Loucy (cell line): Measurements from ENCODE around the gene SLC43A2.

ENCODE experiments used
- H2AFZ ChIP-seq: fragments of 200-600 bp; sonication (generic); 2 replicates; pipeline ENCODE4 v1.6.0; 2016; ENCODE audit warnings: antibody characterized with exemption, mild to moderate bottlenecking, low read length, moderate library complexity
- H3F3A ChIP-seq: fragments of 200-600 bp; 2 replicates; pipeline ENCODE4 v1.6.0; 2016; ENCODE audit warnings: antibody characterized with exemption, low read depth, mild to moderate bottlenecking
- H3K27me3 ChIP-seq: fragments of 200-600 bp; sonication (generic); 2 replicates; pipeline ENCODE4 v1.6.1; 2014; ENCODE audit warnings: low read length, mild to moderate bottlenecking; ENCODE audit not compliant: insufficient read depth, poor library complexity, severe bottlenecking
- H3K36me3 ChIP-seq: fragments of 200-600 bp; sonication (generic); 2 replicates; pipeline ENCODE4 v1.6.1; 2016; ENCODE audit warnings: low read length; ENCODE audit not compliant: insufficient read depth
- H3K4me1 ChIP-seq: fragments of 200-600 bp; sonication (generic); 2 replicates; pipeline ENCODE4 v1.5.1; 2014; ENCODE audit warnings: low read length, mild to moderate bottlenecking; ENCODE audit not compliant: insufficient read depth, poor library complexity, severe bottlenecking
- H3K4me2 ChIP-seq: fragments of 200-600 bp; sonication (generic); 2 replicates; pipeline ENCODE4 v1.6.0; 2014; ENCODE audit warnings: antibody characterized with exemption, low read length, low read depth, mild to moderate bottlenecking; ENCODE audit not compliant: poor library complexity, severe bottlenecking
- H3K4me3 ChIP-seq: fragments of 200-600 bp; sonication (generic); 2 replicates; pipeline ENCODE4 v1.5.1; 2014; ENCODE audit warnings: low read length, mild to moderate bottlenecking, mixed read lengths; ENCODE audit not compliant: poor library complexity, severe bottlenecking
- H3K79me2 ChIP-seq: fragments of 200-600 bp; sonication (generic); 2 replicates; pipeline ENCODE4 v1.6.1; 2014; ENCODE audit warnings: low read length; ENCODE audit not compliant: insufficient read depth
- H3K9ac ChIP-seq: fragments of 200-600 bp; sonication (generic); 2 replicates; pipeline ENCODE4 v1.6.0; 2014; ENCODE audit warnings: mild to moderate bottlenecking, low read depth, low read length, moderate library complexity; ENCODE audit not compliant: poor library complexity, severe bottlenecking
- H3K9me2 ChIP-seq: fragments of 200-600 bp; sonication (generic); replicated peaks from 2 replicates; pipeline ENCODE4 v1.6.1; 2016; ENCODE audit warnings: low read depth, low read length, mixed read lengths
- H3K9me3 ChIP-seq: fragments of 200-600 bp; sonication (generic); 2 replicates; pipeline ENCODE4 v1.6.1; 2014; ENCODE audit warnings: mild to moderate bottlenecking, antibody characterized with exemption, low read length, low read depth; ENCODE audit not compliant: insufficient read depth
- H4K20me1 ChIP-seq: fragments of 200-600 bp; sonication (generic); 2 replicates; pipeline ENCODE4 v1.6.0; 2014; ENCODE audit warnings: antibody characterized with exemption, low read length, mild to moderate bottlenecking; ENCODE audit not compliant: insufficient read depth, poor library complexity, severe bottlenecking
- CTCF ChIP-seq: fragments of 200-600 bp; sonication (generic); conservative IDR thresholded peaks from 2 replicates; pipeline ENCODE4 v1.5.1; 2014; ENCODE audit warnings: mild to moderate bottlenecking, antibody characterized with exemption, low read length
- EZH2phosphoT487 ChIP-seq: fragments of 200-600 bp; IDR thresholded peaks from 2 replicates; pipeline ENCODE4 v1.6.1; 2018; ENCODE audit warnings: antibody characterized with exemption, mild to moderate bottlenecking, moderate library complexity, borderline replicate concordance

Gene SLC43A2

GRCh38 chr17:1651559-1651844 lies 22.9 kb upstream of the SLC43A2 start:
- no peaks in the 10 kb centered on the region for H3K27me3 ChIP-seq
- no peak overlapping the region for H3K4me2 ChIP-seq
- peaks cover under 1% of the 10 kb centered on the region for H3K4me1 ChIP-seq
- no peaks in the 10 kb centered on the region for H3K9me3 ChIP-seq
- no peak for TF ChIP-seq CTCF
- H3K36me3 ChIP-seq, result peaks cover 64% of the 10 kb centered on the region
- H2AFZ ChIP-seq, result no peak overlapping the region
- H3K4me3 ChIP-seq, result no peak overlapping the region
- H3F3A ChIP-seq, result no peaks in the 10 kb centered on the region; the same call in 1 of the 2 replicates
- H3K9me2 ChIP-seq, result no peaks in the 10 kb centered on the region
- H3K9ac ChIP-seq, result no peak overlapping the region
- no peaks in the 10 kb centered on the region for H3K79me2 ChIP-seq
- peaks cover 4% of the 10 kb centered on the region for H4K20me1 ChIP-seq

- no peaks in the 10 kb centered on the region for H3K9me2 ChIP-seq
- H3K4me1 ChIP-seq, result peaks cover 6% of the 10 kb centered on the region
- H3K27me3 ChIP-seq, result no peaks in the 10 kb centered on the region
- no peak overlapping the region for H3K4me3 ChIP-seq
- H3F3A ChIP-seq, result no peaks in the 10 kb centered on the region; the same call in 1 of the 2 replicates
- H2AFZ ChIP-seq, result no peak overlapping the region
- no peak overlapping the region for H3K9ac ChIP-seq
- peaks cover 58% of the 10 kb centered on the region for H3K36me3 ChIP-seq
- H3K79me2 ChIP-seq, result no peaks in the 10 kb centered on the region
- peaks cover 4% of the 10 kb centered on the region for H4K20me1 ChIP-seq
- TF ChIP-seq EZH2phosphoT487, result no peak
- no peak for TF ChIP-seq CTCF
- H3K4me2 ChIP-seq, result no peak overlapping the region
- no peaks in the 10 kb centered on the region for H3K9me3 ChIP-seq
Observed at GRCh38 chr17:1650731-1651558, 22.3 kb upstream of the SLC43A2 start.

GRCh38 chr17:1649844-1650501 lies 21.3 kb upstream of the SLC43A2 start, which contains the start of gene RILP:
TSS of gene RILP (minus strand) at chr17:1649866. CDS start at chr17:1649804, 62 bp downstream.
- peak within 1 kb of the TSS; percentile 47 for H3K9ac ChIP-seq
- peaks cover 5% of the 10 kb centered on the region; the same call in 1 of the 2 replicates for H3K79me2 ChIP-seq
- no peaks in the 10 kb centered on the region for H3K9me2 ChIP-seq
- TF ChIP-seq CTCF, result no peak
- no peak for TF ChIP-seq EZH2phosphoT487
- peak within 1 kb of the TSS; percentile 29 for H3K4me3 ChIP-seq
- peaks cover 4% of the 10 kb centered on the region for H4K20me1 ChIP-seq
- H3F3A ChIP-seq, result no peaks in the 10 kb centered on the region; the same call in 1 of the 2 replicates
- peak within 1 kb of the TSS; percentile 54 for H3K4me2 ChIP-seq
- H2AFZ ChIP-seq, result no peak within 1 kb of the TSS
- H3K9me3 ChIP-seq, result no peaks in the 10 kb centered on the region
- no peaks in the 10 kb centered on the region for H3K27me3 ChIP-seq
- H3K36me3 ChIP-seq, result peaks cover 51% of the 10 kb centered on the region; the same call in 1 of the 2 replicates
- H3K4me1 ChIP-seq, result peaks cover 16% of the 10 kb centered on the region
